GM12878 (cell line): Measurements from ENCODE around the gene SHMT2. TPM values are rescaled to one million over a fixed set of nuclear protein-coding genes. Genes with fewer than 3 reads are reported as not detected.

Source experiments
- ATAC-seq: fragments of 200-7000 bp; cut with Tn5 transposase; 3 replicates; pipeline ENCODE4 v1.9.1; 2020; ENCODE audit warnings: mild to moderate bottlenecking, moderate library complexity
- BruUV-seq: library from RNA; stranded (reverse); fragments of 400-500 nt; replicated peaks from 2 replicates; lab custom pipeline; 2021; lab: Mats Ljungman, UMichigan
- CTCF ChIA-PET: fragments of 300-600 bp; sonication (Branson Sonifier 250); formaldehyde crosslinking; extraction: SDS; loops from one replicate; lab custom pipeline; 2021; ENCODE audit warnings: inconsistent platforms; lab: Yijun Ruan, JAX
- POLR2A ChIA-PET: fragments of 350-600 bp; formaldehyde crosslinking; extraction: SDS; loops from one replicate; lab custom pipeline; 2021; ENCODE audit warnings: inconsistent platforms; lab: Charles Lee
- RAD21 ChIA-PET: fragments of 300-600 bp; sonication (Branson Sonifier 250); formaldehyde crosslinking; loops from one replicate; lab custom pipeline; 2023; ENCODE audit warnings: antibody characterized with exemption; ENCODE audit not compliant: unreplicated experiment; lab: Charles Lee
- SMC1A ChIA-PET: fragments of 300-600 bp; sonication (Branson Sonifier 250); formaldehyde crosslinking; loops from one replicate; lab custom pipeline; 2023; ENCODE audit not compliant: unreplicated experiment, uncharacterized antibody; lab: Charles Lee
- DNase-seq: peaks from one replicate; pipeline ENCODE4 v3.0.0-alpha.2; 2011; ENCODE audit warnings: low read depth, low spot score
- FAIRE-seq: peaks from 3 replicates; lab custom pipeline; 2011; peaks lifted over from hg19 to GRCh38; lab: Jason Lieb, UNC
- H2AFZ ChIP-seq: 2 replicates; pipeline ENCODE4 v1.6.0; 2011; ENCODE audit warnings: low read depth, low read length, control low read depth; ENCODE audit not compliant: control insufficient read depth
- H3K27ac ChIP-seq: 2 replicates; pipeline ENCODE4 v1.5.1; 2011; ENCODE audit warnings: control low read depth; ENCODE audit not compliant: control insufficient read depth, insufficient read depth
- H3K27me3 ChIP-seq, 2 experiments: replicated peaks in 1 of 2; 2 replicates each; pipeline versions ENCODE4 v1.6.0 to v1.6.1; 2011; ENCODE audit warnings: low read length in 1 of 2; ENCODE audit not compliant: control insufficient read depth in 2 of 2, insufficient read depth in 2 of 2
- H3K36me3 ChIP-seq, 2 experiments: 2 replicates each; pipeline ENCODE4 v1.5.1; 2011; ENCODE audit warnings: low read length in 1 of 2; ENCODE audit not compliant: control insufficient read depth in 2 of 2, insufficient read depth in 2 of 2
- H3K4me1 ChIP-seq: 2 replicates; pipeline ENCODE4 v1.6.1; 2011; ENCODE audit warnings: mild to moderate bottlenecking, low read length, moderate library complexity, mixed read lengths; ENCODE audit not compliant: control insufficient read depth, insufficient read depth
- H3K4me2 ChIP-seq: 2 replicates; pipeline ENCODE4 v1.6.0; 2011; ENCODE audit warnings: control low read depth; ENCODE audit not compliant: control insufficient read depth, insufficient read depth
- H3K4me3 ChIP-seq: fragments of 200-600 bp; sonication (generic); 2 replicates; pipeline ENCODE4 v1.5.1; 2016
- H3K79me2 ChIP-seq: 2 replicates; pipeline ENCODE4 v1.6.0; 2011; ENCODE audit warnings: low read length; ENCODE audit not compliant: control insufficient read depth, insufficient read depth
- H3K9ac ChIP-seq: 2 replicates; pipeline ENCODE4 v1.8.0; 2011; ENCODE audit warnings: low read length, control low read depth, mixed read lengths; ENCODE audit not compliant: control insufficient read depth, insufficient read depth
- H3K9me3 ChIP-seq: replicated peaks from 3 replicates; pipeline ENCODE4 v1.5.1; 2011; ENCODE audit warnings: mild to moderate bottlenecking, low read length; ENCODE audit not compliant: control insufficient read depth, insufficient read depth
- H4K20me1 ChIP-seq: 2 replicates; pipeline ENCODE4 v1.6.0; 2011; ENCODE audit not compliant: control insufficient read depth, insufficient read depth
- ATF3 ChIP-seq: IDR thresholded peaks from 2 replicates; pipeline ENCODE4 v1.6.1; 2011; ENCODE audit warnings: low read depth, mild to moderate bottlenecking, low read length, moderate library complexity, borderline replicate concordance; ENCODE audit errors: extremely low read depth
- BCL3 ChIP-seq: IDR thresholded peaks from 2 replicates; pipeline ENCODE4 v1.6.1; 2011; ENCODE audit warnings: borderline replicate concordance, low read depth, mild to moderate bottlenecking, moderate library complexity, low read length; ENCODE audit not compliant: insufficient read depth, poor library complexity, severe bottlenecking
- BCLAF1 ChIP-seq: fragments of 450-650 bp; IDR thresholded peaks from 2 replicates; pipeline ENCODE4 v1.6.1; 2017; ENCODE audit warnings: antibody characterized with exemption, mild to moderate bottlenecking, moderate library complexity
- CTCF ChIP-seq, 3 experiments: IDR thresholded peaks in 2 of 3; conservative IDR thresholded peaks in 1 of 3; 2 replicates each; pipeline ENCODE4 v1.5.1; 2011; ENCODE audit warnings: low read depth in 3 of 3, low read length in 3 of 3, mild to moderate bottlenecking in 3 of 3, control low read depth in 2 of 3, moderate library complexity in 2 of 3, inconsistent platforms in 1 of 3, mixed read lengths in 1 of 3; ENCODE audit not compliant: control insufficient read depth in 2 of 3, insufficient read depth in 1 of 3; ENCODE audit errors: extremely low read depth in 1 of 3
- FOXK2 ChIP-seq: fragments of 450-650 bp; IDR thresholded peaks from 2 replicates; pipeline ENCODE4 v1.6.1; 2017; ENCODE audit warnings: mild to moderate bottlenecking, moderate library complexity
- IKZF2 ChIP-seq, 2 experiments: fragments of 450-650 bp; IDR thresholded peaks; 2 replicates each; pipeline ENCODE4 v1.6.1; 2017; ENCODE audit warnings: mild to moderate bottlenecking in 2 of 2, moderate library complexity in 2 of 2
- KAT2A ChIP-seq: conservative IDR thresholded peaks from 2 replicates; pipeline ENCODE4 v1.6.1; 2011; ENCODE audit warnings: low read depth, low read length; ENCODE audit not compliant: control insufficient read depth
- KLF5 ChIP-seq: fragments of 450-650 bp; IDR thresholded peaks from 2 replicates; pipeline ENCODE4 v1.6.1; 2014; ENCODE audit warnings: mild to moderate bottlenecking; ENCODE audit not compliant: partially characterized antibody
- MYC ChIP-seq: IDR thresholded peaks from 2 replicates; pipeline ENCODE4 v1.6.1; 2011; ENCODE audit warnings: mild to moderate bottlenecking, low read length, moderate library complexity, inconsistent platforms; ENCODE audit not compliant: insufficient read depth, insufficient replicate concordance, insufficient read length, severe bottlenecking
- PBX3 ChIP-seq: IDR thresholded peaks from 2 replicates; pipeline ENCODE4 v1.6.1; 2011; ENCODE audit warnings: mild to moderate bottlenecking, low read depth, low read length, moderate library complexity; ENCODE audit not compliant: insufficient replicate concordance
- RELA ChIP-seq: fragments of 450-650 bp; IDR thresholded peaks from 2 replicates; pipeline ENCODE4 v1.8.0; 2014; ENCODE audit warnings: borderline replicate concordance; ENCODE audit not compliant: partially characterized antibody
- SMAD1 ChIP-seq: fragments of 450-650 bp; IDR thresholded peaks from 2 replicates; pipeline ENCODE4 v1.6.1; 2018; ENCODE audit warnings: mild to moderate bottlenecking, low read depth; ENCODE audit not compliant: partially characterized antibody
- TAF1 ChIP-seq: IDR thresholded peaks from 2 replicates; pipeline ENCODE4 v1.6.1; 2011; ENCODE audit warnings: mild to moderate bottlenecking, low read depth, low read length, borderline replicate concordance
- TCF3 ChIP-seq: IDR thresholded peaks from 2 replicates; pipeline ENCODE4 v1.6.1; 2012; ENCODE audit warnings: low read depth, mild to moderate bottlenecking, low read length, borderline replicate concordance; ENCODE audit not compliant: insufficient read depth
- TCF7 ChIP-seq: IDR thresholded peaks from 2 replicates; pipeline ENCODE4 v1.6.1; 2014; ENCODE audit warnings: antibody characterized with exemption, borderline replicate concordance
- ZZZ3 ChIP-seq: IDR thresholded peaks from 2 replicates; pipeline ENCODE4 v1.6.1; 2011; ENCODE audit warnings: low read depth; ENCODE audit not compliant: control insufficient read depth, insufficient read length
- WGBS: methylation state at CpG from one replicate; pipeline ENCODE4 v1.1.6; 2016; ENCODE audit warnings: low lambda C conversion rate; ENCODE audit not compliant: insufficient replicate concordance, insufficient coverage; ENCODE audit errors: missing lambda C conversion rate; 5-methylcytosine and 5-hydroxymethylcytosine counted together
- in situ Hi-C: fragments of 300-500 bp; cut with MboI; formaldehyde crosslinking; loops from 9 replicates; pipeline ENCODE4 v1.14.3; 2018; ENCODE audit warnings: mixed read lengths
- intact Hi-C: fragments of 100-400 bp; cut with micrococcal nuclease; formaldehyde crosslinking; loops from one replicate; pipeline ENCODE4 v1.14.2; 2022; ENCODE audit not compliant: unreplicated experiment
- polyA plus RNA-seq, 11 experiments: library from polyadenylated mRNA; depleted of rRNA in 4 of 11; unstranded in 6 of 11; stranded (reverse) in 5 of 11; fragments of >200 nt; fragmentation: Nextera tagmentation in 4 of 11; fragmentation: Illumina TruSeq in 1 of 11; extraction: Ambion mirVana in 4 of 11; extraction: Trizol in 1 of 11; gene quantifications; 1 replicate in 1 of 11; 2 replicates in 10 of 11; pipeline versions ENCODE4 v1.2.1 to v1.2.3, GENCODE V29; 2011 to 2016; ENCODE audit warnings: inconsistent platforms in 2 of 11, missing spikeins in 2 of 11, low read depth in 1 of 11
- total RNA-seq, 4 experiments: library from RNA; depleted of rRNA in 3 of 4; stranded (reverse); fragments of >200 nt in 3 of 4; fragmentation: Illumina TruSeq in 1 of 4; extraction: Trizol in 1 of 4; gene quantifications; 2 replicates each; pipeline versions ENCODE4 v1.2.1 to v1.2.3, GENCODE V29; 2013 to 2021

SHMT2 gene
- total and polyA plus RNA-seq, 10 of the 15 experiments (the other 5 are each of a cell fraction or from before 2014, with no cell fraction given), result 57.0 to 292 (median 186) TPM

- H3K79me2 ChIP-seq, result no peaks in the 10 kb centered on the region
- no peak overlapping the region for H3K9ac ChIP-seq
- no peak overlapping the region for H3K27ac ChIP-seq
- FAIRE-seq (no peak), DNase-seq (no peak), ATAC-seq (no peak)
- no peak overlapping the region for H3K4me3 ChIP-seq
- no peak overlapping the region for H3K4me2 ChIP-seq
- in situ Hi-C loops, result no loop called here
- no peak overlapping the region for H2AFZ ChIP-seq
- intact Hi-C loops, result no loop called here
- no TSS peak for BruUV-seq
- ChIA-PET RAD21 (no interaction called here), CTCF (no interaction called here), POLR2A (interaction anchor here (0.5 kb wide), 1 partner anchor 342 kb away, joined by 9 read pairs; no protein-coding TSS in a partner anchor), SMC1A (no interaction called here)
- no peaks in the 10 kb centered on the region for H3K27me3 ChIP-seq
- no peaks in the 10 kb centered on the region for H4K20me1 ChIP-seq
- H3K36me3 ChIP-seq, result no peaks in the 10 kb centered on the region; a peak in 1 of 4 replicates
- WGBS, result 68% methylated on average over 6 of the region's 6 CpGs
- TF ChIP-seq BCLAF1 (no peak), RELA (no peak), PBX3 (no peak), ZZZ3 (no peak), ATF3 (no peak), CTCF (IDR thresholded peaks at IDR 0.05 in 2 of 3, conservative IDR thresholded peaks at IDR 0.05 in 1 of 3; ENCODE audit: control insufficient read depth in 2 of 3, extremely low read depth in 1 of 3, insufficient read depth in 1 of 3, low read depth in 3 of 3, low read length in 3 of 3) (no peak), TCF3 (no peak), KAT2A (no peak), MYC (no peak), KLF5 (no peak), TAF1 (no peak), SMAD1 (no peak), BCL3 (no peak), TCF7 (no peak), FOXK2 (no peak), IKZF2 (IDR thresholded peaks at IDR 0.05) (no peak)
- H3K9me3 ChIP-seq, result no peaks in the 10 kb centered on the region
- no peaks in the 10 kb centered on the region for H3K4me1 ChIP-seq
Measured at GRCh38 chr12:57190037-57190436, 39.5 kb upstream of the SHMT2 start.
